ENCODE measurements around the gene STX3.
"Not testable (repeated sequence)": the region's sequence is repeated elsewhere in the genome, so short reads cannot be mapped to it uniquely, and the experiment has no call there.

STX3 gene

DNA sequence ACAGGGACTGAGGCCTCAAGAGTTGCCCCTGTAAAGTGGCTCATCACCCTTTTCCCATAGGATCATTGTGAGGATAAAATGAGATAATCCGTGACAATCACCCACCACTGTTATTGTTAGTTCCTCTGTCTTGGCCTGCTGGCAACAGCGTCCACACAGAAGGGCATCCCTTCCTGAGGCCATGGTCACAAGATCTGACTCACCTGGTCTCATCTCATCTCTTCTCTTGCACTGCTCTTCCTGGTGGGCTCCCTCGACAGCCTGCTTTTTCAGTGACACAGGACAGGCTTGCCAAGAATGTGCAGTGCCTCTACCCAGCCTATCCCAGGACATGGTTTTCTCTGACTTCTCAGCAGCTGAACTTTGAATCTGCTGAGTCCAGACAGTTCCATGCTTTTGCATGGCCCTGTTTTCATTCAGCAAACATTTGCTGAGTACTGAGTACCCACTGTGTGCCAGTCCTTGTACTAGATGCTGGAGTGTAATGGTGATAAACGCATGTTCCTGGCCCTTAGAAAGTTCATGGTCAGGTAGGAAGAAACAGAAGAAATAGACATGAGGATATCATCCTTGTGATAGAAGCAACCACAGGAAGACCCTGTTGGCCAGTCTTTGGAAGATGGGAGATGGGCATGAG, 3.3 kb downstream of the STX3 start:
- no peak for DNase-seq (ENCODE audit: low spot score)

DNA sequence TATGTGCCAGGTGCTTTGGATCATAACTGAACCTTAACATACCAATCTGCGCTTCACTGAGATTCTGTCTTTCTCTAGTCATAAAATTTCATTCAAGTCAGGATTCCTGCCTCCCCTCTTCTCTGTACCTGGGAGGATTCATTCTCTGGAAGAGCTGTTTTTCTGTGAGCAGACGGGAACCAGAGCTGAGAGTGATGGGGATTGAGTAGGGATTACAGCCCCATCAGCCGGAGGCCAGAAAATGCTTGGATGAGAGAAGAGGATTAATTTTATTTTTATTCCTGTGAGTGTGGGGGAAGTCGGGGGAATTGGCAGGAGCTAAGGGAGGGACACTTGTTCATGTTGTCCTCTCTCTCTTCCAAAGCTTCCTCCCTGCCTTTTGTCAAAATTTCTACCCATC, 4.7 kb downstream of the STX3 start:
- DNase-seq (ENCODE audit: low spot score), result no peak

DNA sequence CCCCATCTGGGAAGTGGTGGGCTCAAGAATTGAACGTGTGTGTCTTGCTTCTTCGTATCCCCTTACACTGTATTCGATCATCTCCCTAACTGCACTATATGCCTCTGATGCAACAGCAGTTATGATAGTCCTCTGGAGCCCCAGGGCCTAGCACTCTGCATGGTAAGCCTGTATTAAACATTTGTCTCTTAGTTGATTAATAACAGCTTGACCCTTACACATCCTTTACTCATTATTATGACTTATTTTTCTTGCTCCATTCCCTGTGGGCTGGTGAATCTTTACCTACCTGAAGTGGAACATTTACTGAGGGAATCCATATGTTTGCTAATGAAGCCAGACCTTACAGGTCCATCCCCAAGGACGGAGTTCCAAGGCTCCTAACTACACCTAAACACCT, 5.6 kb downstream of the STX3 start:
- no peak for DNase-seq (ENCODE audit: low spot score)

DNA sequence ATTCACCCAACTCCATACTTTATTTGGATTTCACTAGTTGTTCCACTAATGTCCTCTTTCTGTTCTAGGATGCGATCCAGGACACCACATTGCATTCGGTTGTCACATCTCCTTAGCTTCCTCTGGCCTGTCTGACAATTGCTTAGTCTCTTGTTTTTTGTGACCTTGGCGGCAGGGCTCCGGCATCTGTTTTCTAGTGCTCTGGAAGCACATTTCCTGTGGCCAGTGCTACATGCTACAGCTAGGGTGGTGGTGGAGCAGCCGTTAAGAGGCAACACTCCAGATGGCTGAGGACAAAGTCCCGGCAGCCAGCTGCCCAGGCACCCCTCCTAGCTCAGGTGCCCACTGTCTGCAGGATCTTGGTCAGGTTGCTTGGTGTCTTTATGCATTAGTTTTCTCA, 6.8 kb downstream of the STX3 start:
- no peak for DNase-seq (ENCODE audit: low spot score)

DNA sequence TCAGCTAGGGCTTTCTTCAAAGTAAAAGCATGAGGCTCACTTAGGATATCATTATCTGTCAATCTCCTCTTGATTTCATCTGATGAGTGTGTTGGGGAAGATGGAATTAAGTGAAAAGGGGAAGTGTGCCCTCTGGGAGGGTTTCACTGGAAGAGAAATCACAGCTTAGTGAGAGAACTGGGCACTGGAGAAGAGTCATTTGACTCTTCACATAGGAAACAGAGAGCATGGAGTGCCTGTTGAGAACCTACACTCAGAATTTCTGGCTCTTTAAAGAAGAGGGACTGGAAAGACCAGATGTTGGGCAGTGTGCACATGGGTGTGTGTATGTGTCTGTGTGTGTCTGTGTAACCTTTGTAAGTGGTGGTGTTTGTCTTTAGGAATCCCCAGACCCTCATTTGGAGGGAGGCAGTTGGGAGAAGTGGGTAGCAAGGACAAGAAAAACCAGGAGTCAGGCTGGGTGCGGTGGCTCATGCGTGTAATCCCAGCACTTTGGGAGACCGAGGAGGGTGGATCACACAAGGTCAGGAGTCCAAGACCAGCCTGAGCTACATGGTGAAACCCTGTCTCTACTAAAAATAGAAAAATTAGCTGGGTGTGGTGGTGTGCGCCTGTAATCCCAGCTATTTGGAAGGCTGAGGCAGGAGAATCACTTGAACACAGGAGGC, 10.0 kb downstream of the STX3 start:
- DNase-seq (ENCODE audit: low spot score), result no peak

DNA sequence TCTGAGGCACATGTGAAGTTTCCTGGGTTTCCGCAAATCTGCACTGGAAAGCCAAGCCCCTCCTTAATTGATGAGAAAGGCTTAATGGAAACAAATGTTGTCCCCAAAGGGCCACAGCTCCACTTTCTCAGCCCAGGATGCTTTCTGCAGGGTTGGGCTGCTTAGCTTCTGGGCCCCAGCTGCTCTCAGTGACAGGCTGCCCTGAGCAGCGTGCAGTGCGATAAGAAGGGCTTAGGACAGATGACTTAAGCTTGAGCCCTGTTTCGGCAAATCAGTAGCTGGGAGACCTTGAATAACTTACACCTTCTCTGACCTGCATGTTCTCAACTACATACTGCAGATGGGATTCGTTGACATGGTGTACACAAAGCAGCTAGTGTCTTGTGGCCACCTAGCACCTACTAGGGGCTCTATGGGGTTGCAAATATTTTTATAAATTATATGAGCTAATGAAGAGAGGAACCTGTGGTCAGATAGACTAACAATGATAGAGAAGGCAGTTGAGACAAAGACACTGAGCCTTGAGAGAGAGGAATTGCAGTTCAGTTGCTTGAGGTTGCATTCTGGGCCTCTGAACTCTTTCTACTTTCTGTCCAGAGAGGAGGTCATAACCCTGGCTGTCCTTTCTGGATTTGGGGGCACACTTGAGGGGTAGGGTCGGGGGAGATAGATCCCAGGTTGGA, 11.5 kb downstream of the STX3 start:
- DNase-seq (ENCODE audit: low spot score), result no peak

DNA sequence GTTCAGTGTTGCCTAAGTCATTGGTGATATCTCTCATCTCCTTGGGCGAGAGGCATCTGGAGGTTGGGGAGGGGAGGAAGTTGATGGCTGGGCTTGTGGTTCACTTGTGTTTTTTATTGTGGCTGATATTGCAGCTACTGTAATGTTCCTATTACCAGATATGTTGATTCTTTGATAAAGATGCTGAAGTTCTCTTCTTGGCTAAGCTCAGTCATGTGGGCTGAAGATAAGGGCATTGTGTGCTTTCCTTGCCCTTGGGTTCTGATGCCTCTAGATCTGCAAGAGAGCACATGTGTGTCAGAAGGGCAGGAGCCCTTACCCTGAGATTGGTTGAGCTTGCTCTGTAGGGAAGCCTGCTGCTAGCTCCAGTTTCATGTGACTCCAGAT, 12.0 kb downstream of the STX3 start:
- DNase-seq (ENCODE audit: low spot score), result no peak

DNA sequence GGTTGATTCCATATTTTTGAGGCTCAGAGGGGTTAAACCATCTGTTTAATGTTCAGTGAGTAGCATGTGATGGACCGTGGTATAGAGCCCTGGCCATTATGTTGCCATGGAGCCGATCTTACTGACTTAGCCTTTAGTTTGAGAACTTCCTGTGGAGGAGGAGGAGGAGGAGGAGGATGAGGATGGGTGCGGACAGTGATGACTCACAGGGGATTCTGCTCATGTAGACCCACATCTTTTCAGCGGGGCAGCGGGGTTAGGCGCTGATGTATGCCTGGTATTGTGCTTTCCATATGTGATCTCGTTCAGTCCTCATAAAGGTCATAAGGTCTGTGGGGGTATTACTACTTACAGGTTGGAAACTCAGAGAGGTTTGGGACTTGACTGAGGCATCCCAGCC, 13.9 kb downstream of the STX3 start:
- DNase-seq (ENCODE audit: low spot score), result no peak

DNA sequence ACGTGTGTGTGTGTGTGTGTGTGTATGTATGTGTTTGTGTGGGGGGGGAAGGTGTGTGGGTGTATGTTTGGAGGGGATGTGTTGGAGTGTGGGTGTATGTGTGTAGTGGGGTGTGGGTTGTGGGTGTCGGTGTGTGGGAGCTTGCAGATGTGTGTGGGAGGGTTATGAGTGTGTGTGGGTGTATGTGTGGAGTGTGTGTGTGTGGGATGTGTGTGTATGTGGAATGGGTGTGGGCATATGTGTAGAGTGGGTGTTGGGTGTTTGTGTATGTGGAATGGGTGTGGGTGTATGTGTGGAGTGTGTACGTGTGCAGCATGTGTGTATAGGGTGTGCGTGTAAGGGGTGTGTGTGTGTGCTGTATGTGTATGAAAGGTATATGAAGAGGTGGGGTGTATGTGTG, 14.7 kb downstream of the STX3 start:
- DNase-seq (ENCODE audit: low spot score), result no peak

DNA sequence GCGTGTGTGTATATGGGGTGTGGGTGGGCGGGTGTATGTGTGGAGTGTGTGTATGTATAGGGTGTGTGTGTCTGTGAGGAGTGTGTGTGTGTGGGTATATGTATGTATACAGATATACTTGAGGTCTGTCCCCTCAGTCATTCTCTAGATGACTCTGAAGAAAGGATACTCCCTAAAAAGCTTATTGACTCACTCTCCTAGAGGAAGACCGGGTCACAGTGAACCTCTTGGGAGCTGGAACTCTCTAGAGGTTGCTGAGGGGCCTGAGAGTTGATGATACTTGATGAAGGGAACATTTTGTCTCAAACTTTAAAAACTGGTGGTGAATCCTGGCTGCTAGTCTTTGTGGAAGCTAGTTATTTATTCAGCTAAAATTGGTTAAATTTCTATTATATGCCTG, 15.1 kb downstream of the STX3 start:
- no peak for DNase-seq (ENCODE audit: low spot score)

DNA sequence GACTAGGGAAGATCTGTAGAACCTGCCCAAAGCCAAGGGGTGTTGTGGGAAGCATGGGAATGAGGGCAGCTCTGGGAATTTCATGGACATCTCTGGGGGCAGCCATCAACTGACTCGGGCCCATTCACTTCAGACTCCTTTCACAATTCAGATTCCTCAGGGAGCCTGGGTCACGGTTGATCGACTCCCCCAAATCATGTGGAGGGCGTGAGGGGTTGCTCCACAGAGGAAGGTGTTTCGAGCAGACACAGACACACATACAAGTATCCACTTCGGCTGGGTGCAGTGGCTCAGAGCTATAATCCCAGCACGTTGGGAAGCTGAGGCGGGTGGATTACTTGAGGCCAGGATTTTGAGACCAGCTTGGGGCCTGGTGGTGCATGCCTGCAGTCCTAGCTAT, 15.7 kb downstream of the STX3 start:
- no peak for DNase-seq (ENCODE audit: low spot score)

DNA sequence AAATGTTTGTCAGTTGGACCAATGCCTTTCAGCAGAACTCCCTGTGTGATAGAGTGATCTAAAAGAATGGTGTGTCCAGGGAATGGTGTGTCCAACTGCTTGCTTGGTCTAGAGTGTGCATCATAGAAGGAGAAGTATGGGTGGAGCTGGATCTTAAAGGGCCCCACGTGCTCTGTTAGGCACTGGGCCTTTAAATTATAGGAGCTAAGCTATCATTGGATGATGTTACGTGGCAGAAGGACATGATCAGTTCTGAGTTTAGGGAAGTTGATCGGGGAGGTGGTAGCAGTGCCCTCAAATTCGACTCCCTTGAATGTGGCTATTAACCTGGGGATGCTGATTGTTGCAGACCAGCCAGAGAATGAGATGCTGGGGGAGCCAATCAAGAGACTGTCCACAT, 16.4 kb downstream of the STX3 start:
- no peak for DNase-seq (ENCODE audit: low spot score)

DNA sequence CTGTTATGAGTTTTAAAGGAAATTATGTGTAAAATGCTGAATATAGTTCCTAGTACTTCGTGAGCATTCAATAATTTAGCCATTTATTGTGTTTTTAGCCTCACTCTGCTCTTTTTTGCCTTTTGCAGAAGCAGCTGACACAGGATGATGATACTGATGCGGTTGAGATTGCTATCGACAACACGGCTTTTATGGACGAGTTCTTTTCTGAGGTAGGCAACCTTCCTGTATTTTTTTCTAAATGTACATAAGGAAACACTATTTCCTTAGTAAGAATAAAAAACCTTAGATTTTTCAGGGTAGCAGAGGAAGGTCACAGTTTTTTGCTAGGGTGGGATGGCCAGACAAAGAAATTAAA, 17.9 kb downstream of the STX3 start:
- DNase-seq (ENCODE audit: low spot score), result no peak

DNA sequence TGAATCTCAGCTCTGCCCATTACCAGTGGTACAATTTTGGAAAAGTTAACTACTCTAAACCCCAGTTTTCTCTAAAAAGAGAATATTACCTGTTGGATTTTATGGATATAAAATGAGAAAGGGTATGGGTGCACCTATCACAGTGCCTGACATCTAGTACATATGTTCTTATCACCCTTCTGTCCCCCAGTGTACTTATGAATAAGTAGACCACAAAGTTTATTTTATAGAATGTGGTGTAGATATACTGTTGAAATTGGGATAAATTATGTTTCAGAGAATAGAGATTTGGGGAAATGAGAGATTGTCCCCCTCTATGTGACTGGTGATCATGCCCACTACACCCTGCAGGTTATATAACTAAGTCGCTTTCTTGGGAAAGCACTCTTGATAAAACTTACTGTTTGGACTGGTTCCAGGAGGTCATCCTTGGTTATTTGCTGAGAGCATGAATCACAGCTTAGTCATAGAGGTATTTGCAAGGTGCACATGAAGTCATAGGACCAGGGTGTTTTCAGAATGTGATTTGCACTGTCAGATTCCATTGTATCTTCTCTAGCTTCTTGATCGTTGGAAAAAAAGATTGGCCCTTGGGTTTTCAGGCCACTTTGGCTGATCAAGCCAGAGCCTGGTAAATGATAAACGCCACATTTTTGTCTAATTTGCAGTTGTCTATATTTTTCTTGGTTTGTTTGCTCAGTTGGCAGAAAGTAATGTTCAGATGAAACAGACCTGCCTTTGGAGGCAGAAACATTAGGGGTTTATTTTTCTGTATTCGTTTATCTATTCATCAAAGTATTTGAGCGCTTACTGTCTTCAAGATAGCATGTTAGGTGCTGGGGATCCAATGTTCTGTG, 21.3 kb downstream of the STX3 start:
- peak; percentile 81 for DNase-seq (ENCODE audit: low spot score)

DNA sequence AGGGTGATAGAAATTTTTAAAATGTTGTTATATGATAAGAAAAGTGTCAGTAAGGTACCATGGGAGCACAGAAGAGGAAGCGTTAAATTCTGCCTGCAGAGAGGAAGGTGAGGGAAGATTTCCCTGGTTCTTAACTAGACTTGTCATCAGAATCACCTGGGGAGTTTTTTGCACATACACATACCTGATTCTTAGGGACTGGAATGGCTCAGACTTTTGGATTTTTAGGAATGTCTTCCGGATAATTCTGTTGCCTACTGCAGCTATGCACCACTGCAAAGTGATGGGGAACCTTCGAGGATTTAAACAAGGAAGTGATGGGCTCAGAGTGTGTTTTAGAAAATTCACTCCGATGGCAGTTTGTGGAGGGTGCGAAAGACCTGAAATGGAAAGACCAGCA, 21.9 kb downstream of the STX3 start:
- no peak for DNase-seq (ENCODE audit: low spot score)

DNA sequence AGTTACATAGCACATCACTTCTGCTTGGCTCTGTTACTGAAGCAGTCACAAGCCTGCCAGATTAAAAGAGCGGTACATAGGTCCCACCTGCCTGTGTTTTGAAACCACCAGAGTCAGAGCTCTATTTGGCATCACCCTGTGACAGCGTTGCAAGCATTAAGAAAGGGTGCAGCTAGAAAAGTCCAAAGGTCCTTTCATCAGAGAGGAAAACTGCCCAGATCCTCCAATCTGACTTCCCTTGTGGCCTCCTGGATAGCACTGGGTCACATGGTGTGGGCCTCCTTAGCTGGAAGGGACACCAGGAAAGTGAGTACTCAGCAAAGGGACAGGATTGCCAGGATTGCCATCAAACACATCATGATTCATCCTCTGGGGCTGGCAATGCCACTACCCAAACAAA, 22.9 kb downstream of the STX3 start:
- no peak for DNase-seq (ENCODE audit: low spot score)

DNA sequence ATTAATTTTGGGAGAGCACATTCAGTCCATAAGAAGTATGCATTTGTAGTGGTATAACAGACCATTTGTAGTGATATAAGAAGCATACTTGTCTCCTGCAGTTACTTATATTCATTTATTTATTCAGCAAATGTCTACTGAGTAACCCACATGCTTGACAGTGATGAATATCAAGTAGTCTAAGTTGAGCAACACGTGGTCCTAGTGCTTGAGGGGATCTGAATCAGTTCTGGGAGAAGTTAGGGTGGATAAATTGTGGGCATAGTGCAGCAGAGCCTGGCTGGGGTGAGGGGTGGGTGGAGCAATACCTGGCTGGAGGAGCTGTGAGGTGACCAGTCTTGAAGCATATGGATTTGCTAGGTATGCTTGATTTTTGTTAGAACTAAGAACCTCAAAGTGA, 24.3 kb downstream of the STX3 start:
- DNase-seq (ENCODE audit: low spot score), result no peak

DNA sequence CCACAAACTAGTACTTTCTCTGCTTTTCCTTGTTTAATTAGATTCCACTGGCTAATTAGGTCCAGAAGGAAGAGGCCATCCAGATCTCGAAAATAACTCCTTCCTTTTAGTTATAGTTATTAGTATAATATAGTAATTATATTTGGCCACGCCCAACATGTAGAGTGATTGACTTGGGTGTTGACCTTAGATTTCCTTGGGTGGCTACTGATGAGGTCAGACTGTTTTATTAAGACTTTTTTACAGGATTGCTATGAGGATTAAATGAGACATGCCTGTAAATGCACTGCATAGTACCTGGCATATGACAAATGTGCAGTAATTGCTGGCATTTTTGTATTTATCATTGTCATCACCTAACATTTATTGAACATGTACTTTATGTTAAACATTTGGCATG, 26.9 kb downstream of the STX3 start:
- DNase-seq (ENCODE audit: low spot score), result no peak

DNA sequence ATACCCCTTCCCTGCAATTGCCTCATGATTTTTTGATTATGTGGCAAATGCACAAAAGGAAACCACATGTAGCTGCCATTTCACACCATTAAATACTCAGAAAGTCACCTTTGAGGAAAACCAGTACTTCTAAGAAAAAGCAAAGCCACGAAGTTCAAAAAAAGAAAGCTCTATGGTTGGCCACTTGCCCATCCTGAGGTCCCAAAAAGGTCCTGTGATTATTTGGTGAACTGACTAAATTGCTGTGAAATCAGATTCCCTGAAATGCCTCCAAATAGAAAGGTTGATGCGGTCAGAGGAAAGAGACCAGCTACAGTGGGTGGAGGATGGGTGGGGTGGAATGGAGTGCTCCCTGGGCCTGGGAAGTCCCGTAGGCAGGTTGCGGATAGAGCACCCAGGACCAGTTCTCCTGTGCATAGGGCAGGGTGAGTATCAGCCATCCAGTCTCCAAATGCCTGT, 28.5 kb downstream of the STX3 start:
- DNase-seq (ENCODE audit: low spot score), result no peak

DNA sequence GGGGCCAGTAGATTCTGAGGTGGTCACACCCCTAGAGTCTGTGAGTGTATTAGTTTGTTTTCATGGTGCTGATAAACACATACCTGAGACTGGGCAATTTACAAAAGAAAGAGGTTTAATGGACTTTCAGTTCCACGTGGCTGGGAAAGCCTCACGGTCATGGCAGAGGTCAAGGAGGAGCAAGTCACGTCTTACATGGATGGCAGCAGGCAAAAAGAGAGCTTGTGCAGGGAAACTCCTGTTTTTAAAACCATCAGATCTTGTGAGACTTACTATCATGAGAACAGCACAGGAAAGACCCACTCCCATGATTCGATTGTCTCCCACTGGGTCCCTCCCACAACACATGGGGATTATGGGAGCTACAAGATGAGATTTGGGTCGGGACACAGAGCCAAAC, 29.3 kb downstream of the STX3 start:
- not testable (repeated sequence) for DNase-seq (ENCODE audit: low spot score)

DNA sequence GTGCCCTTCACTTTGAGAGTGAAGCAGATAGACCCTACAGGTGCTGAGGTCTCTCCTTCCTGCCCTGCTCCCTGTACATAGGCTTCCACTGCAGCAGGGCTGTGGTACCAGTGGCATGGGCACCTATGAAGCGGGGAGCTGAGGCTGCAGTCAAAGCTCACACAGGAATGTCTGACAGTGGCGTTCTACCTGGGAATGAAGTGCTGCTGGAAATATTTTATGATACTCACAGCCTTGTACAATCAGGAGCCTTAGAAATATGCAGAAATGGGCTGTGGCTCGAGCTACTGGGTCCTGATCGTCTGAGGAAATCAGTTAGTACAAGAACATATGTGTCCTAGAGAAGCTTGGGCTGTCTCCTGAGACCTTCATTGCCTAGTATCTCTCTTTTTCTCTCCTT, 30.6 kb downstream of the STX3 start:
- no peak for DNase-seq (ENCODE audit: low spot score)

DNA sequence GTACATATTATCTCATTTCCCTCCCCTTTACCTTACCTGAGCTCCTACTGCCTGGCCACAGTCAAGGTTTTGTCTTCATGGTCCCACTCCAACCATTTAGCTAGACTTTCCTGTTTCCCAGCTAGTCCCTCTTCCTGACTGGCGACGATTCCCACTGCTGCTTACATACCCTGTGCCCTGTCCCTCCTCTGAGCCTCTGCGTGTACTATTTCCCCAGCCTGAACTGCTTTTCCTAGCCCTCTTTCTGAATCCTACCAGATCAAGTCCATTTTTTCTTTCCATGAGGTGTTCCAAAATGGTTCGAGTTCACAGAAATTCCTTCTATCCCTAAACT, 32.0 kb downstream of the STX3 start:
- no peak for DNase-seq (ENCODE audit: low spot score)

DNA sequence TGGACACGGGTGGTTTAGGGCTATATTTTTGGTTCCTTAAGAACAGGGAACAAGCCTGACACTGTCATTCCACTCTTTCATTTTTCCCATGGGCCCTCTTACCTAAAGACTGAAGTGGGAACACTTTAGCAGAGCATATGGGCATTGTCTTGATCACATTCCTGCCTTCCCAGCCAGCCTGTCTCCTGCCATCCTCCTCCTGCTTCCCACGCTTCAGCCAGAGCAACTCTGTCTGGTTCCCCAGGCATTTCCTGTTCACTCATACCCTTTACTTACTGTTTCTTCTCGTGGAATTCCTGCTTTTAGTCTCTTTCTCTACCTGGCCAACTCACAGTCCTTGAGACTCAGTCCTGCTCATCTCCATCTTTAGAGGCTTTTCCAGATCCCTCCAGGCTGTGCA, 32.6 kb downstream of the STX3 start:
- no peak for DNase-seq (ENCODE audit: low spot score)

Measured in SW480 (cell line).